Transverse colon (tissue), 4 donors: ENCODE measurements around the gene ASPG. TPM values are rescaled to one million over a fixed set of nuclear protein-coding genes. Genes with fewer than 3 reads are reported as not detected.
A peak's percentile ranks its signal among the peaks of the same experiment; 100 is the strongest.

Experiments
- DNase-seq: peaks from one replicate; pipeline ENCODE4 v3.0.0-alpha.2; 2019
- H3K27ac ChIP-seq, 4 donors: fragments of 200-600 bp; sonication (generic); 2 replicates each; pipeline ENCODE4 v1.5.1; 2016 to 2018; ENCODE audit warnings: inconsistent platforms in 4 of 4
- H3K27me3 ChIP-seq: fragments of 200-600 bp; sonication (generic); 2 replicates; pipeline ENCODE4 v1.5.1; 2017; ENCODE audit warnings: inconsistent platforms
- H3K36me3 ChIP-seq, 4 donors: fragments of 200-600 bp; sonication (generic); 2 replicates each; pipeline ENCODE4 v1.5.1; 2017 to 2019; ENCODE audit warnings: inconsistent platforms in 4 of 4
- H3K4me1 ChIP-seq, 4 donors: fragments of 200-600 bp; sonication (generic); 2 replicates each; pipeline ENCODE4 v1.5.1; 2017 to 2020; ENCODE audit warnings: inconsistent platforms in 4 of 4
- H3K4me3 ChIP-seq, 4 donors: fragments of 200-600 bp; sonication (generic); 1 replicate in 1 of 4; 2 replicates in 3 of 4; pipeline versions ENCODE4 v1.5.1 to v1.6.1; 2017 to 2019; ENCODE audit warnings: inconsistent platforms in 4 of 4
- H3K9me3 ChIP-seq, 2 donors: fragments of 200-600 bp; sonication (generic); 2 replicates each; pipeline ENCODE4 v1.5.1; 2017 to 2019; ENCODE audit warnings: inconsistent platforms in 2 of 2
- EP300 ChIP-seq: sonication (generic); formaldehyde crosslinking; IDR thresholded peaks from one replicate; pipeline ENCODE4 v1.6.1; 2017; ENCODE audit warnings: antibody characterized with exemption, low read depth
- POLR2A ChIP-seq: fragments of 450-650 bp; IDR thresholded peaks from one replicate; pipeline ENCODE4 v1.6.1; 2016; ENCODE audit warnings: antibody characterized with exemption, mild to moderate bottlenecking, moderate library complexity
- POLR2AphosphoS5 ChIP-seq, 3 donors: sonication (generic); formaldehyde crosslinking; IDR thresholded peaks; one replicate each; pipeline ENCODE4 v1.6.1; 2016; ENCODE audit warnings: antibody characterized with exemption in 3 of 3
- WGBS, 2 donors: methylation state at CpG; one replicate each; pipeline ENCODE4 v1.1.5; 2018; ENCODE audit warnings: low coverage in 1 of 2; 5-methylcytosine and 5-hydroxymethylcytosine counted together
- in situ Hi-C, 4 donors: fragments of 200-750 bp; cut with MboI; loops; one replicate each; pipeline versions ENCODE4 v1.15.0 to v1.15.1; 2017; ENCODE audit warnings: low sequenced_read_pairs in 3 of 4, low pct_ligation_motif_present in 1 of 4, low pct_unique_long_range_greater_than_20kb in 1 of 4
- intact Hi-C: fragments of 100-400 bp; cut with DNase I; formaldehyde crosslinking; loops from one replicate; pipeline ENCODE4 v1.15.1; 2023; ENCODE audit warnings: low total_unique reads
- total RNA-seq, 4 donors: library from RNA; depleted of rRNA; stranded (reverse); fragments of >200 nt; gene quantifications; one replicate each; pipeline ENCODE4 v1.1.0, GENCODE V29; 2016
- TF ChIP-seq, protein P1 (sequence below), 5 experiments: fragments of 200-600 bp in 3 of 5; fragments of 450-650 bp in 2 of 5; sonication (generic) in 3 of 5; IDR thresholded peaks; 1 replicate in 2 of 5; 2 replicates in 3 of 5; pipeline ENCODE4 v1.5.1; 2016 to 2017; ENCODE audit warnings: antibody characterized with exemption in 5 of 5, inconsistent platforms in 3 of 5, mild to moderate bottlenecking in 2 of 5, moderate library complexity in 1 of 5

The ASPG gene
- total RNA-seq, 4 donors from 2014 or later: 4.4 to 20.3 (median 8.7) TPM

GRCh38 chr14:104146651-104147345 lies 61.3 kb downstream of the ASPG start:
- H3K27me3 ChIP-seq: no peaks in the 10 kb centered on the region
- DNase-seq: no peak
- in situ Hi-C loops: loop anchor here (25.0 kb wide), 1 partner anchor 416 kb away; no protein-coding TSS in a partner anchor

DNA sequence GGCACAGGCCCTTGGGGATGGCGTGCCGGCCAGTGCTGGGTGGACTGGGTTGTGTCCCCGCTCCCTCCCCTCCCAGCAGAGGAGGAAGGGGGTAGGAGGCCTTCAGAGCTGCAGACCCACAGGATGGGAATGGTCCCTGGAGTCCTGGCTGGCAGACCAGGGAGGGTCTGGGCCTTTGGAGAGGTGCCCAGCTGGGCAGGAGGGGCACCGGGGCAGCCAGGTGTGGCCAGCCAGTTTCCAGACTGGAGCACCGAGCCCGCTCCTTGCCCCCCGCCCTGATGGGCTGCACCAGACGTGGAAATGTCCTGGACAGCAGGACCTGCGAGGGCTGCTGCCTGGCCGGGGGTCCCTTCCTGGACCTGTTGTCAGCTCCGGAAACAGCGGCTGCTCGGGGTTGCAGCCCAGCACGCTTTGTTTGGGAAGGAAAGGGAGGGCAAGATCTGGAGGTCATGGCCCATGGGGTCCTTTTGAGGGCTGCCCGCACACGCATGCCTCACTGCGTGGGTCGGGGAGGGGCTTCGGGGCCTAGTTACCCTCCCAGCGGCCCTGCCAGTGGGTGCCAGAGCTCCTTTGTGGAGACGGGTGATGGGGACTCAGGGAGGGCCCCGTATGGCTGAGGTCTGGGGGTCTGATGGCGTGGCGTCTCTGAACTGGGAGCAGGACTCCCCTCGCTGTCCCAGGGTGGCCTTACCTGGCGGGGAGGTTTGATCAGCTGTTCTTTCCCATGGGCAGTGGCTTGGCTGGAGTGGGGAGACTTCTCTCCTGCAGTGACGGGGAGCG lies 62.0 kb downstream of the ASPG start:
- no peak overlapping the region for H3K4me3 ChIP-seq
- H3K27ac ChIP-seq: no peak overlapping the region
- H3K36me3 ChIP-seq: no peaks in the 10 kb centered on the region
- no peak for DNase-seq
- H3K9me3 ChIP-seq: no peaks in the 10 kb centered on the region
- TF ChIP-seq POLR2AphosphoS5 (IDR thresholded peaks at IDR 0.05): no peak
- TF ChIP-seq, protein P1, sequence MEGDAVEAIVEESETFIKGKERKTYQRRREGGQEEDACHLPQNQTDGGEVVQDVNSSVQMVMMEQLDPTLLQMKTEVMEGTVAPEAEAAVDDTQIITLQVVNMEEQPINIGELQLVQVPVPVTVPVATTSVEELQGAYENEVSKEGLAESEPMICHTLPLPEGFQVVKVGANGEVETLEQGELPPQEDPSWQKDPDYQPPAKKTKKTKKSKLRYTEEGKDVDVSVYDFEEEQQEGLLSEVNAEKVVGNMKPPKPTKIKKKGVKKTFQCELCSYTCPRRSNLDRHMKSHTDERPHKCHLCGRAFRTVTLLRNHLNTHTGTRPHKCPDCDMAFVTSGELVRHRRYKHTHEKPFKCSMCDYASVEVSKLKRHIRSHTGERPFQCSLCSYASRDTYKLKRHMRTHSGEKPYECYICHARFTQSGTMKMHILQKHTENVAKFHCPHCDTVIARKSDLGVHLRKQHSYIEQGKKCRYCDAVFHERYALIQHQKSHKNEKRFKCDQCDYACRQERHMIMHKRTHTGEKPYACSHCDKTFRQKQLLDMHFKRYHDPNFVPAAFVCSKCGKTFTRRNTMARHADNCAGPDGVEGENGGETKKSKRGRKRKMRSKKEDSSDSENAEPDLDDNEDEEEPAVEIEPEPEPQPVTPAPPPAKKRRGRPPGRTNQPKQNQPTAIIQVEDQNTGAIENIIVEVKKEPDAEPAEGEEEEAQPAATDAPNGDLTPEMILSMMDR (IDR thresholded peaks at IDR 0.05): no peak
- no peak for TF ChIP-seq EP300
- no peak for TF ChIP-seq POLR2A
- WGBS, 2 donors: 84 to 100% methylated on average over 2 to 27 of the region's 28 CpGs
- H3K27me3 ChIP-seq: no peaks in the 10 kb centered on the region
- H3K4me1 ChIP-seq: peaks cover 0 to 5% (median 0%) of the 10 kb centered on the region in 4 donors
- intact Hi-C loops (no loop called here), in situ Hi-C loops (loop anchor here (25.0 kb wide), 1 partner anchor 415 kb away; no protein-coding TSS in a partner anchor)

More at GRCh38 chr14:104146651-104147345, 61.3 kb downstream of the ASPG start:
- Histone ChIP-seq H3K36me3 (no peaks in the 10 kb centered on the region), H3K27ac (no peak overlapping the region), H3K4me3 (no peak overlapping the region), H3K4me1 (peaks cover 0 to 5% (median 0%) of the 10 kb centered on the region in 4 donors), H3K9me3 (no peaks in the 10 kb centered on the region)
- TF ChIP-seq, protein P1 (IDR thresholded peaks at IDR 0.05): no peak
- no peak for TF ChIP-seq POLR2A
- TF ChIP-seq POLR2AphosphoS5 (IDR thresholded peaks at IDR 0.05): no peak
- TF ChIP-seq EP300: no peak
- intact Hi-C loops: no loop called here
- 92% methylated on average over 21 of the region's 22 CpGs; no CpG with 5 or more reads in 1 of the 2 donors for WGBS, 2 donors

DNA sequence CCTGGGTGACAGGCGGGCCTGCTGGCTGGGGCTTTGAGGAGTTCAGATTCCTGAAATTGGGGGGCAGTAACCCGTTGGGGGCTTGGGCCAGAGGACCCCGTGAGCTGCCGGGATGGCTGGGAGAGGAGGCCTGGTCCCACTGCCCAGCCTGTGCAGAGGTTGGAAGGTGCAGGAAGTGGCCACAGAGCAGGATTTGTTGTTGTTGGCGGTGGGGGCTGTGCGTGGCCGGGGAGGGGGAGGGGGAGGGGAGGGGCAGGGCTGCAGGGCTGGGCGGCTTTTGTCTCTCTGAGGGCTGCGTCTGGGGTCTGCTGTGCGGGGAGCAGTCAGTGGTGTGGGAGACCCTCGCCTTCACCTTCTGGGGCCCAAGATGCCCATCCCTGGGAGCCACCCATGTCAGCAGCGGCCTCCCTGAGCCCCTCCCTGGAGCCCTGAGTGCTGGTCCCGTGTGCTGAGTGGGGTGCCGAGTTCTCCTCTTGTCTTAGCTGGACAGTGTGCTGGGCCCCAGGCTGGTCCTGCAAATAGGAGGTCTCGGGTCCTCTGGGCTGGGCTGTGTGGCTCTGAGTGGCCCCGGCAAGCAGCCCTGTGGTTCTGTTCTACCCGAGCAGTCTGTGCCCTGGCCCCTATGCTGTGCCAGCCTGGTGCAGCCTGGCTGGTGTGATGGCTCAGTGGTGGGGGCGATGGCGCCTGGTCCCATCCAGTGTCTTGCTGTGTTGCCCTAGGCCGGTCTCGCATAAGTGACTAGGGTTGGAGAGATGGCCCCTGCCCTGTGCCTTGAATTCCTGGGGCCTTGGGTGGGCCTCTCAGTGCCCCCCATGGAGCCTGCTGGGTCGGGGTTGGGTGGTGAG lies 63.2 kb downstream of the ASPG start:
- TF ChIP-seq EP300 (no peak), POLR2AphosphoS5 (IDR thresholded peaks at IDR 0.05) (no peak), POLR2A (no peak)
- TF ChIP-seq, protein P1 (IDR thresholded peaks at IDR 0.05): no peak
- WGBS, 2 donors: 72 to 80% methylated on average over 1 to 14 of the region's 22 CpGs
- Histone ChIP-seq H3K4me3 (no peak overlapping the region), H3K36me3 (no peaks in the 10 kb centered on the region), H3K9me3 (no peaks in the 10 kb centered on the region), H3K4me1 (peaks cover 0 to 5% (median 2%) of the 10 kb centered on the region in 4 donors), H3K27ac (peak overlapping the region in 1 of 4 donors; percentile 21), H3K27me3 (no peaks in the 10 kb centered on the region)
- DNase-seq: no peak
- intact Hi-C loops: no loop called here
- in situ Hi-C loops: loop anchor here (25.0 kb wide), 1 partner anchor 414 kb away; no protein-coding TSS in a partner anchor
